Measurements from ENCODE around the gene MED13L. TPM values are rescaled to one million over a fixed set of nuclear protein-coding genes. Genes with fewer than 3 reads are reported as not detected.

MED13L gene
- total RNA-seq, 1 donor from 2014 or later, result 97.7 TPM

DNA sequence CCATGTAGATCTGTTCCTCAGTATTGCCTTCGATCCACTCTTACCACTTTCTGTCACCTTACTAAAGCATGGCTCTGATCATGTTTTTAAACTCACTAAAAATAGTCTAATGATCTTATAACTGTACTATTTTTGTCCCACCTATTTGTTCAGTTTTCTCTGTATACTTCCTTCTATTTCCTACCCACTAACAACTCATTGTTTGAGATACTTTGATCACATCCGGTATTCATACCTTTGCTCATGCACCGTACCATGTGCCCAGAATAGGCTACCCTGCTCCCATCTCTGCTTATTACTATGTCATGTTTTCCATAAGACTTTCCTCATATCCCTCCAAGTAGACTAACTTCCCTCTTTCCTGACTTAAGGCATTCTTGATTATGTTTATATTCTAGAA lies 128.6 kb downstream of the MED13L start:
- TF ChIP-seq, protein P1, sequence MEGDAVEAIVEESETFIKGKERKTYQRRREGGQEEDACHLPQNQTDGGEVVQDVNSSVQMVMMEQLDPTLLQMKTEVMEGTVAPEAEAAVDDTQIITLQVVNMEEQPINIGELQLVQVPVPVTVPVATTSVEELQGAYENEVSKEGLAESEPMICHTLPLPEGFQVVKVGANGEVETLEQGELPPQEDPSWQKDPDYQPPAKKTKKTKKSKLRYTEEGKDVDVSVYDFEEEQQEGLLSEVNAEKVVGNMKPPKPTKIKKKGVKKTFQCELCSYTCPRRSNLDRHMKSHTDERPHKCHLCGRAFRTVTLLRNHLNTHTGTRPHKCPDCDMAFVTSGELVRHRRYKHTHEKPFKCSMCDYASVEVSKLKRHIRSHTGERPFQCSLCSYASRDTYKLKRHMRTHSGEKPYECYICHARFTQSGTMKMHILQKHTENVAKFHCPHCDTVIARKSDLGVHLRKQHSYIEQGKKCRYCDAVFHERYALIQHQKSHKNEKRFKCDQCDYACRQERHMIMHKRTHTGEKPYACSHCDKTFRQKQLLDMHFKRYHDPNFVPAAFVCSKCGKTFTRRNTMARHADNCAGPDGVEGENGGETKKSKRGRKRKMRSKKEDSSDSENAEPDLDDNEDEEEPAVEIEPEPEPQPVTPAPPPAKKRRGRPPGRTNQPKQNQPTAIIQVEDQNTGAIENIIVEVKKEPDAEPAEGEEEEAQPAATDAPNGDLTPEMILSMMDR (conservative IDR thresholded peaks at IDR 0.05), result no peak
- Mint-ChIP-seq H3K4me3 (no peak overlapping the region), H3K27me3 (no peaks in the 10 kb centered on the region), H3K36me3 (no peaks in the 10 kb centered on the region), H3K27ac (peak overlapping the region; percentile 1), H3K4me1 (ENCODE audit: unreplicated experiment) (peaks cover 54% of the 10 kb centered on the region), H3K9me3 (no peaks in the 10 kb centered on the region)
- no peak for DNase-seq (ENCODE audit: extremely low spot score, unreplicated experiment)

DNA sequence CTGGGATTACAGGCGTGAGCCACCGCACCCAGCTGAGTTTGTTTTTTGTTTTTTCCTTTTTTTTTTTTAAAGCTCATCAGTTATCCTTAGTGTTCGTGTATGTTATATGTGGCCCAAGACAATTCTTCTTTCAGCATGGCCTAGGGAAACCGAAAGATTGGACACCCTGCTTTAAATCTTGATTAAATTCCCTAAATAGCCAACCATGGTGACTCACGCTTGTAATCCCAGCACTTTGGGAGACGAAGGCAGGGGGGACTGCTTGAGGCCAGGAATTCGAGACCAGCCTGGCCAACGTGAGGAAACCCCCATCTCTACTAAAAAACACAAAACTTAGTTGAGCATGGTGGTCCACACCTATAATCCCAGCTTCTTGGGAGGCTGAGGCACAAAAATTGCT lies 131.1 kb downstream of the MED13L start:
- no peaks in the 10 kb centered on the region for H3K36me3 Mint-ChIP-seq
- no peaks in the 10 kb centered on the region for H3K9me3 Mint-ChIP-seq
- peaks cover 56% of the 10 kb centered on the region for H3K4me1 Mint-ChIP-seq (ENCODE audit: unreplicated experiment)
- H3K4me3 Mint-ChIP-seq, result no peak overlapping the region
- H3K27me3 Mint-ChIP-seq, result no peaks in the 10 kb centered on the region
- no peak for DNase-seq (ENCODE audit: extremely low spot score, unreplicated experiment)
- H3K27ac Mint-ChIP-seq, result no peak overlapping the region
- TF ChIP-seq, protein P1 (conservative IDR thresholded peaks at IDR 0.05), result no peak

DNA sequence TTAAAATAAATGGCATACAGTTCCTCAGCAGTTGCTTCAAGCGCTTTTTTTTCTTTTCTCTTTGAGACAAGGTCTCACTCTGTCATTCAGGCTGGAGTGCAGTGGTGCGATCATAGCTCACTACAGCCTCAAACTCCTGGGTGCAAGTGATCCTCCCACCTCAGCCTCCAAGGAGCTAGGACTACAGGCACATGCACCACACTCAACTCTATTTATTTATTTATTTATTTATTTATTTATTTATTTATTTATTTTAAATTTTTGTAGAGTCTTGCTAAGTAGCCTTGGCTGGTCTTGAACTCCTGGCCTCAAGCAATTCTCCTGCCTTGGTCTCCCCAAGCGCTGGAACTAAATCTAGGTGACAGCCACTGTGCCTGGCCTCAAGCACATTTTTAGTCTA lies 132.0 kb downstream of the MED13L start:
- Mint-ChIP-seq H3K9me3 (no peaks in the 10 kb centered on the region), H3K4me3 (no peak overlapping the region), H3K36me3 (no peaks in the 10 kb centered on the region), H3K4me1 (ENCODE audit: unreplicated experiment) (peaks cover 49% of the 10 kb centered on the region), H3K27me3 (no peaks in the 10 kb centered on the region), H3K27ac (no peak overlapping the region)
- TF ChIP-seq, protein P1 (conservative IDR thresholded peaks at IDR 0.05), result no peak
- no peak for DNase-seq (ENCODE audit: extremely low spot score, unreplicated experiment)

DNA sequence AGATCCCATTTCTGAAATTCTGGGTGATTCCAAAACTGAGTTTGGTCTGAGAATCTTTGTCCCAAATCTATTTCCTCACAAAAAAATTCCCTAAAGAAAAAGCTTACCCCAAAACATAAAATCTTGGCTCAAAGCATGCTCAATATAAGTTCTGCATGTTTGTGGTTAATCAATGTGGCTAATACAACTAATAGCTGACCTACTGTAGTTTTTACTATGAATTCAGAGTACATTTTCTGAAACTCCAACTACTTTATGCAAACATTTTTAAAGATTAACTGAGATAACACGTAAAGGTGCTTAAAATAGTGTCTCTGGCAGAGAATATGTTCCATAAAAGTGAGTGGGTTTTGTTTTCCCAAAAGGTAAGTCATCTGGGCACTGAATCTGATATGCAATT lies 133.1 kb downstream of the MED13L start:
- Mint-ChIP-seq H3K27ac (peak overlapping the region; percentile 62), H3K4me3 (no peak overlapping the region), H3K36me3 (no peaks in the 10 kb centered on the region)

GRCh38 chr12:116143909-116144308 lies 133.6 kb downstream of the MED13L start:
- H3K4me1 Mint-ChIP-seq (ENCODE audit: unreplicated experiment), result peaks cover 45% of the 10 kb centered on the region
- TF ChIP-seq, protein P1 (conservative IDR thresholded peaks at IDR 0.05), result no peak
- no peaks in the 10 kb centered on the region for H3K9me3 Mint-ChIP-seq
- H3K4me3 Mint-ChIP-seq, result no peak overlapping the region
- H3K27me3 Mint-ChIP-seq, result no peaks in the 10 kb centered on the region
- no peaks in the 10 kb centered on the region for H3K36me3 Mint-ChIP-seq
- DNase-seq (ENCODE audit: extremely low spot score, unreplicated experiment), result no peak
- peak overlapping the region; percentile 62 for H3K27ac Mint-ChIP-seq

More for the DNA sequence above, 133.1 kb downstream of the MED13L start:
- H3K9me3 Mint-ChIP-seq, result no peaks in the 10 kb centered on the region
- no peak for DNase-seq (ENCODE audit: extremely low spot score, unreplicated experiment)
- H3K27me3 Mint-ChIP-seq, result no peaks in the 10 kb centered on the region
- TF ChIP-seq, protein P1 (conservative IDR thresholded peaks at IDR 0.05), result no peak
- peaks cover 45% of the 10 kb centered on the region for H3K4me1 Mint-ChIP-seq (ENCODE audit: unreplicated experiment)

Measured in type B pancreatic cell (in vitro differentiated cells).